ENCODE results near the gene CKM. TPM values are rescaled to one million over a fixed set of nuclear protein-coding genes. Genes with fewer than 3 reads are reported as not detected.
"Not testable (repeated sequence)": the region's sequence is repeated elsewhere in the genome, so short reads cannot be mapped to it uniquely, and the experiment has no call there.

Gene CKM
- total RNA-seq, 2 experiments from 2014 or later, result not detected

DNA sequence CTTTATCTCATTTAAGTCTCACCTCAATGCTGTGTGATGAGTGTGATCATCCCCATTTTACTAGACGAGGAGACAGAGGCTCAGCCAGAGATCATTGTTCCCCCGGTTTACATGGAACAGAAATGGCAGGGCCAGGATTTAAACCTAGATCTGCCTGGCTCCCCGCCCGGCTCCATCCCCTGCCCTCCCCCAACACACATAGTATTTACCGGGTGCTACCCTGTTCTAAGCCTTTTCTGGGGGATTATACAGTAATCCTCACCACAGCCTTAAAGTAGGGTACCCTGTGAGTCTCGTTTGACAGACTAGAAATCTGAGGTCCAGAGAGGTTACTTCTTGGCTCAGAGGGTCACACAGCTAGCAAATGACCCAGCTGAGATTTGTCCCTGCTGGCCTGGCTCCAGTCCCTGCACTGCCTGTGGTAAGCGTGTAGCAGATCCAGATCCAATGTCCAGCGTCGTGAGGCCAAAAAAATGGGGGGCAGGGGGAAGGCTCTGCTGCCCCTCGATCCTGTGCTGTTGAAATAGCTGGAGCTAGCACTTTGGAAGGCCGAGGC lies 14.1 kb upstream of the CKM start:
- H3K4me3 Mint-ChIP-seq, result no peak overlapping the region
- DNase-seq (no peak), ATAC-seq (ENCODE audit: poor library complexity) (no peak)
- TF ChIP-seq, protein P1, sequence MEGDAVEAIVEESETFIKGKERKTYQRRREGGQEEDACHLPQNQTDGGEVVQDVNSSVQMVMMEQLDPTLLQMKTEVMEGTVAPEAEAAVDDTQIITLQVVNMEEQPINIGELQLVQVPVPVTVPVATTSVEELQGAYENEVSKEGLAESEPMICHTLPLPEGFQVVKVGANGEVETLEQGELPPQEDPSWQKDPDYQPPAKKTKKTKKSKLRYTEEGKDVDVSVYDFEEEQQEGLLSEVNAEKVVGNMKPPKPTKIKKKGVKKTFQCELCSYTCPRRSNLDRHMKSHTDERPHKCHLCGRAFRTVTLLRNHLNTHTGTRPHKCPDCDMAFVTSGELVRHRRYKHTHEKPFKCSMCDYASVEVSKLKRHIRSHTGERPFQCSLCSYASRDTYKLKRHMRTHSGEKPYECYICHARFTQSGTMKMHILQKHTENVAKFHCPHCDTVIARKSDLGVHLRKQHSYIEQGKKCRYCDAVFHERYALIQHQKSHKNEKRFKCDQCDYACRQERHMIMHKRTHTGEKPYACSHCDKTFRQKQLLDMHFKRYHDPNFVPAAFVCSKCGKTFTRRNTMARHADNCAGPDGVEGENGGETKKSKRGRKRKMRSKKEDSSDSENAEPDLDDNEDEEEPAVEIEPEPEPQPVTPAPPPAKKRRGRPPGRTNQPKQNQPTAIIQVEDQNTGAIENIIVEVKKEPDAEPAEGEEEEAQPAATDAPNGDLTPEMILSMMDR (IDR thresholded peaks at IDR 0.05), result no peak
- H3K27ac Mint-ChIP-seq, result no peak overlapping the region
- no peaks in the 10 kb centered on the region for H3K36me3 Mint-ChIP-seq (ENCODE audit: low read depth)
- no peaks in the 10 kb centered on the region for H3K9me3 Mint-ChIP-seq
- no peaks in the 10 kb centered on the region for H3K36me3 ChIP-seq (ENCODE audit: insufficient read depth, low read length)
- POLR2A ChIA-PET, result no interaction called here
- H3K27me3 Mint-ChIP-seq, result peaks cover 34% of the 10 kb centered on the region
- H3K4me1 ChIP-seq (ENCODE audit: insufficient read depth, low read length), result peaks cover 16% of the 10 kb centered on the region
- CTCF ChIA-PET, result interaction anchor here (0.7 kb wide), 1 partner anchor 288 kb away, joined by 3 read pairs; no protein-coding TSS in a partner anchor
- no peaks in the 10 kb centered on the region for H3K9me3 ChIP-seq (ENCODE audit: control insufficient read depth in 1 of 2, insufficient read depth in 1 of 2, low read length in 2 of 2)
- H3K27me3 ChIP-seq (ENCODE audit: control insufficient read depth in 1 of 2, insufficient read depth in 2 of 2, low read length in 2 of 2), result peaks cover 22 to 24% of the 10 kb centered on the region in 2 experiments
- H3K4me1 Mint-ChIP-seq (ENCODE audit: low read depth), result no peaks in the 10 kb centered on the region
- intact Hi-C loops (cut with DNase I, micrococcal nuclease), result no loop called here
- no peak overlapping the region for H3K4me3 ChIP-seq (ENCODE audit: low read length)
- H3K27ac ChIP-seq (ENCODE audit: low read depth in 1 of 2, low read length in 2 of 2), result no peak overlapping the region

DNA sequence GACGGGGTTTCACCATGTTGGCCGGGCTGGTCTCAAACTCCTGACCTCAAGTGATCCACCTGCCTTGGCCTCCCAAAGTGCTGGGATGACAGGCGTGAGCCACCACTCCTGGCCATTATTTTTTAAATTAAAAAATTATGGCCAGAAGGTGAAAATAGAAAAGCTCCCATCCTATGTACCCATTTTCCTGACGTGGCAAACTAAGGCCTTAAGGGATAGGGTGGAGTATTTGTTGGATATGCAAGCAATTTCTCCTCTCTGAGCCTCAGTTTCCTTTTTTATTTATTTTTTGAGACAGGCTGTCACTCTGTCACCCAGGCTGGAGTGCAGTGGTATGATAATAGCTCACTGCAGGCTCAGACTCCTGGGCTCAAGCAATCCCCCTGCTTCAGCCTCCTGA lies 12.2 kb upstream of the CKM start:
- H3K9me3 Mint-ChIP-seq; H3K4me1 Mint-ChIP-seq (ENCODE audit: low read depth); POLR2A ChIA-PET; H3K9me3 ChIP-seq (ENCODE audit: control insufficient read depth in 1 of 2, insufficient read depth in 1 of 2, low read length in 2 of 2); CTCF ChIA-PET; H3K36me3 ChIP-seq (ENCODE audit: insufficient read depth, low read length); H3K4me1 ChIP-seq (ENCODE audit: insufficient read depth, low read length); H3K27me3 ChIP-seq (ENCODE audit: control insufficient read depth in 1 of 2, insufficient read depth in 2 of 2, low read length in 2 of 2); intact Hi-C loops (cut with DNase I, micrococcal nuclease); DNase-seq; H3K27ac ChIP-seq (ENCODE audit: low read depth in 1 of 2, low read length in 2 of 2); ATAC-seq (ENCODE audit: poor library complexity); H3K27ac Mint-ChIP-seq; H3K4me3 ChIP-seq (ENCODE audit: low read length); H3K4me3 Mint-ChIP-seq; H3K36me3 Mint-ChIP-seq (ENCODE audit: low read depth): not testable (repeated sequence)
- H3K27me3 Mint-ChIP-seq, result peaks cover 28% of the 10 kb centered on the region

DNA sequence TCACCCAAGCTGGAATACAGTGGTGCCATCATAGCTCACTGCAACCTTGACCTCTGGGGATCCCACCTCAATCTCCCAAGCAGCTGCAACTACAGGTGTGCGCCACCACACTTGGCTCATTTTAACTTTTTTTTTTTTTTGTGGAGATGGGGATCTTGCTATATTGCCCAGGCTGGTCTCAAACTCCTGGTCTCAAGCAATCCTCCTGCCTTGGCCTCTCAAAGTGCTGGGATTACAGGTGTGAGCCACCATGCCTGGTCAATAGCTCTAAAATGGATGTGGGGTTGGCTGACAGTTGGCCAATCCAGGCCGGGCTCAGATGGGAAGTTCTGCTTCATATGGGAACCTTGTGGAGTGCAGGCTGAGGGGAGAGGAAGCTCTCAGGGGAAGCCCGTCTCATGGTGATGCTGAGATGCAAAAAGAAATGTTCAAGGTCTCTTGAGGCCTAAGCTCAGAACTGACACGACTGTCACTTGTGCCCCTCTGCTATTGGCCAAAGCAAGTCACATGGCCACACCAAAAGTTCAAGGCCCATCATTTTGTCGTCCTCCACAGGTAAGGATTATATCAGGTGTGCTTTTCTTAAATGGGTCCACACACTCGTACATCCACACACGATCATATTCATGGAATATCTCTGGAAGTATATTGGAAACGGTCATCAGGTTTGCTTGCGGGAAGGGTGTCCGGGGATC lies 11.1 kb upstream of the CKM start:
- no peak for ATAC-seq (ENCODE audit: poor library complexity)
- intact Hi-C loops (cut with DNase I, micrococcal nuclease), result no loop called here
- peaks cover 17% of the 10 kb centered on the region for H3K27me3 Mint-ChIP-seq
- H3K36me3 ChIP-seq (ENCODE audit: insufficient read depth, low read length), result no peaks in the 10 kb centered on the region
- H3K27me3 ChIP-seq (ENCODE audit: control insufficient read depth in 1 of 2, insufficient read depth in 2 of 2, low read length in 2 of 2), result peaks cover 1 to 6% of the 10 kb centered on the region in 2 experiments
- H3K4me3 Mint-ChIP-seq, result no peak overlapping the region
- H3K36me3 Mint-ChIP-seq (ENCODE audit: low read depth), result no peaks in the 10 kb centered on the region
- H3K4me1 ChIP-seq (ENCODE audit: insufficient read depth, low read length), result peaks cover 5% of the 10 kb centered on the region
- no peak overlapping the region for H3K27ac Mint-ChIP-seq
- TF ChIP-seq, protein P1 (IDR thresholded peaks at IDR 0.05), result no peak
- H3K27ac ChIP-seq (ENCODE audit: low read depth in 1 of 2, low read length in 2 of 2), result no peak overlapping the region
- no peaks in the 10 kb centered on the region for H3K9me3 ChIP-seq (ENCODE audit: control insufficient read depth in 1 of 2, insufficient read depth in 1 of 2, low read length in 2 of 2)
- ChIA-PET CTCF (no interaction called here), POLR2A (no interaction called here)
- no peaks in the 10 kb centered on the region for H3K9me3 Mint-ChIP-seq
- H3K4me1 Mint-ChIP-seq (ENCODE audit: low read depth), result no peaks in the 10 kb centered on the region
- DNase-seq, result no peak
- H3K4me3 ChIP-seq (ENCODE audit: low read length), result no peak overlapping the region

DNA sequence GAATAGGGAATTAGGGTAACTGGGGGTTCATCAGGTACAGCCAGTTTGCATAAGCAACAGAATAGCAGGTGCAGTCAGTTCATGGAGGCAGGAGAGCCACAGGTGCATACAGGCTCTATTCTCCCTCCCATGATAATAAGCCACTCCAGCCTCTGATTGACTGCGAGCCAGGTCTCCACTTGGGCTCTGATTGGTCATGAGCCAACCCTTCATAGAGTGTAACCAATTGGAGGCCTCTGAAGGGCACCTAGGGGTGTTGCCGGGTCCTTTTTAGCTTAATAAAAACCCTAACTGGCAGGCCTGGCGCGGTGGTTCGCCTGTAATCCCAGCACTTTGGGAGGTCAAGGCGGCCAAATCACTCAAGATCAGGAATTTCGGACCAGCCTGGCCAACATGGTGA lies 8.7 kb upstream of the CKM start:
- TF ChIP-seq, protein P1 (IDR thresholded peaks at IDR 0.05), result no peak
- Mint-ChIP-seq H3K4me1 (ENCODE audit: low read depth) (no peaks in the 10 kb centered on the region), H3K36me3 (ENCODE audit: low read depth) (no peaks in the 10 kb centered on the region), H3K27ac (no peak overlapping the region), H3K9me3 (no peaks in the 10 kb centered on the region), H3K27me3 (peaks cover 7% of the 10 kb centered on the region), H3K4me3 (no peak overlapping the region)
- H3K9me3 ChIP-seq (ENCODE audit: control insufficient read depth in 1 of 2, insufficient read depth in 1 of 2, low read length in 2 of 2), result no peaks in the 10 kb centered on the region
- DNase-seq (no peak), ATAC-seq (ENCODE audit: poor library complexity) (no peak)
- no peaks in the 10 kb centered on the region for H3K36me3 ChIP-seq (ENCODE audit: insufficient read depth, low read length)
- no peak overlapping the region for H3K4me3 ChIP-seq (ENCODE audit: low read length)
- H3K4me1 ChIP-seq (ENCODE audit: insufficient read depth, low read length), result no peaks in the 10 kb centered on the region
- H3K27me3 ChIP-seq (ENCODE audit: control insufficient read depth in 1 of 2, insufficient read depth in 2 of 2, low read length in 2 of 2), result no peaks in the 10 kb centered on the region
- CTCF ChIA-PET, result no interaction called here
- intact Hi-C loops (cut with DNase I, micrococcal nuclease), result no loop called here
- no peak overlapping the region for H3K27ac ChIP-seq (ENCODE audit: low read depth in 1 of 2, low read length in 2 of 2)
- POLR2A ChIA-PET, result no interaction called here

All from CD4-positive, alpha-beta T cell (primary cell).